CD4-positive, alpha-beta T cell treated with Interferon gamma for 1 hour (primary cell): ENCODE data around the gene TOMM22.
"Not testable (repeated sequence)": the region's sequence is repeated elsewhere in the genome, so short reads cannot be mapped to it uniquely, and the experiment has no call there.

Source experiments
- DNase-seq: peaks from one replicate; pipeline ENCODE4 v3.0.0-alpha.2; 2020

TOMM22 gene

GRCh38 chr22:38681582-38682335 lies at the start of gene TOMM22:
TOMM22 (plus strand) TSS chr22:38681957; CDS start chr22:38681979, 22 bp downstream.
- peak; percentile 85 for DNase-seq

DNA sequence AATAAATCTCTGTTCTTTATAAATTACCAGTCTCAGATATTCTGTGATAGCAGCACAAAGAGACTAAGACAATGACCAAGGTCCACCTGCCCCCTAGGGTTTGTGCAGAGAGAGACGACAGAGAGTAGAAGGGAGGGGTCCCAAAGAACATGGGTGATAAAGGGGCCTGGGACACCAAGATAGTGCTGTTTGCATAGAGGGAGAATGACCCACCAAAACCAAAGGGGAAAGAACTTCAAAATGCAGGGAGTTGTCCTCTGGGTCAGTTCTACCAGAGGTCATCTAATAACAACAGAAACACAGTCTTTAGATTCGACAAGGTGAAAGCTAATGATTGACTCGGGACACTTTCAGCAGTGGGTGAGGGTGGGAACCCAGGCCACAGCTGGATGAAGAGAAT lies 49.2 kb upstream of the TOMM22 start:
- DNase-seq = no peak

DNA sequence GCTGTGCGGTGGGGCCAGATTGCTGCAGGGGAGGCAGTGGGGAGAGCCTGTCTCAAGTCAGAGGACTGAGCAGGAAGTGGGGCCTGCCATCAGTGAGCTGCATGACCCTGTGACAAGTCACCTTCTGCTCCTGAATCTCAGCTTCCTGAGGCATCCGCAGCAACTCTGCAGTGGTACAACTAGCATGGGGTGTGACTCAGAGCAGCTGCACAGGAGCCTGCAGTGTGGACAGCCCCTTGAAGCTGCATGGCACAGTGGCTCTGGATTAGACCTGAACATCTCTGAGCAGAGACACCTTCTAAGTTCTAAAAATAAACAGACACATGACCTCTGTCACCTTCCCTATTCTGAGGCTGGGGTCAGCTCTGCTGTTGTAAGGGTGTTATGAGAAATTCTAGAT lies 43.5 kb upstream of the TOMM22 start:
- DNase-seq = no peak

- no peak for DNase-seq
Measured at GRCh38 chr22:38638728-38639127, 43.0 kb upstream of the TOMM22 start.

DNA sequence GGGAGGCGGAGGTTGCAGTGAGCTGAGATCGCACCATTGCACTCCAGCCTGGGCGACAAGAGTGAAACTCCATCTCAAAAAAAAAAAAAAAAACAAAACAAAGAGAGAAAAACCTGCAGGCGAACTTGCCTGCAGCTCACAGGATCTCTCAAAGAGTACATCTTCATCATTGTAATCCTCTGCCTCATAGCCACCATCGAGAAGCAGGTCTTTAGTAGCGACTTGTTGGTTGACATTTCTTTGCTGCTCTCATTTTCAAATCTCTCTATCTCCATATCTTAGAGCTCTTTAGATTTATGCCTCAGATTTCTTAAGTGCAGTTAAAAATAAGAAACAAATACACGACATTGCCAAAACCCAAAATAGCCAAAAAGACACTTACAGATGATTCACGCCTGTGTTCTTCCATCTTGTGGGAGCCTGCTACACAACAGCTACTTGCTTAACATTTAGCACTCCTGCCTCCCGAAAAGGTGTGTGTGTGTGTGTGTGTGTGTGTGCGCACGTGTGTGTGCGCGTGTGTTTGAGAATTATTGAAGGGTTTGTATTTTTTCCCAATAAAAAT lies 40.2 kb upstream of the TOMM22 start:
- no peak for DNase-seq

DNA sequence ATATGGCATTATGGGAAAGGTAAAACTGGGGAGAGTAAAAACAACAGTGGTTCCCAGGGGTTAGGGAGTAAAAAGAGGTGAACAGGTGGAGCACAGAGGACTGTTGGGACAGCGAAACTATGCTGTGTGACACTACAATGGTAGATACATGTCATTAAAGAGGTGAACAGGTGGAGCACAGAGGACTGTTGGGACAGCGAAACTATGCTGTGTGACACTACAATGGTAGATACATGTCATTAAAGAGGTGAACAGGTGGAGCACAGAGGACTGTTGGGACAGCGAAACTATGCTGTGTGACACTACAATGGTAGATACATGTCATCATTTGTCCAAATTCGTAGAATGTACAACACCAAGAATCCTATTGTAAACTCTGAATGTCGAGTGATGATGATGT lies 37.5 kb upstream of the TOMM22 start:
- not testable (repeated sequence) for DNase-seq

- no peak for DNase-seq
Measured at GRCh38 chr22:38645430-38645829, 36.3 kb upstream of the TOMM22 start.

DNA sequence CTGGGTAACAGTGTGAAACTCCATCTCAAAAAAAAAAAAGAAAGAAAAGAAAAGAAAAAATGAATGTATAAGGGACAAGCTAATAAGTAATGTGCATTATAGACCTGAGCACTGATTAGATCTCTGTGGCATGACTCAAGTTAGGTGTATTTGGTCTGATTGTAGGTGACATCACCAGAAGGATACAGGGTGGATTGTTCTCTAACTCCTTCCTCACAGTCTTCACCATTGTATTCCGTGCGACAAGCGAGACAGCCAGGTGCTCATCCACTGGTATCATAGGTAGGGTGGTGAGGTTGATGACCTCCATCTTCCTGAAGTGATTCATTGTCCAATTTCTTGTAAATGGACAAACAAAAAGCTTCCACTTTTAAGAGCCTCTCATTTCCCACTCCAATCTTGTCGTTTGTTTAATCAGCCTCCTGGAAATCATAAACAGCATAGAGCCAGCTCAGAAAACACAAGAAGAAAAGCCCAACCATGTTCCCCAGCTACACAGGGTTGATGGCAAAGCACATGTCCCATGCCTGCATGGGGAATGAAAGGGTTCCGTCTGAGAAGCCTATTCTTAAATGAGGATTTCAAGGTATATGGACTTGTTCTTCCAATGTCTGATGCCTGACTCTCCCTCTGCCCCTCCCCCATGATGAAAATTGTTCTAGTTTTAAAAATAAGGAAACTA lies 31.8 kb upstream of the TOMM22 start:
- no peak for DNase-seq

GRCh38 chr22:38652859-38653258 lies 28.9 kb upstream of the TOMM22 start:
- no peak for DNase-seq

DNA sequence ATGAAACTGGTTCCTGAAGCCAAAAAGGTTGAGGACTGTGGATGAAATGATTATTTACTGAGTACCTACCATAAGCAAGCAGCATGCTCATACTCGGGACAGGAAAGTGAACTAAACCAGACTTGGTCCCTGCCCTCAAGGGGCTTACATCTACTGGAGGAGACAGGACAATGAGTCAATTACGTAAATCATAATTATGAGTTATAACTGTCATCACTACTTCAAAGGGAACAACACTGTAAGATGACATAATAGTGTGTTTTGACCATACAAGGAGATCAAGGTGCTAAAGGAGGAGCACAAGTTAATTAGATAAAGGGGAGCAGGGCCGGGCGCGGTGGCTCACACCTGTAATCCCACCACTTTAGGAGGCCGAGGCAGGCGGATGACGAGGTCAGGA lies 28.0 kb upstream of the TOMM22 start:
- no peak for DNase-seq

GRCh38 chr22:38655519-38656255 lies 26.1 kb upstream of the TOMM22 start:
- no peak for DNase-seq

DNA sequence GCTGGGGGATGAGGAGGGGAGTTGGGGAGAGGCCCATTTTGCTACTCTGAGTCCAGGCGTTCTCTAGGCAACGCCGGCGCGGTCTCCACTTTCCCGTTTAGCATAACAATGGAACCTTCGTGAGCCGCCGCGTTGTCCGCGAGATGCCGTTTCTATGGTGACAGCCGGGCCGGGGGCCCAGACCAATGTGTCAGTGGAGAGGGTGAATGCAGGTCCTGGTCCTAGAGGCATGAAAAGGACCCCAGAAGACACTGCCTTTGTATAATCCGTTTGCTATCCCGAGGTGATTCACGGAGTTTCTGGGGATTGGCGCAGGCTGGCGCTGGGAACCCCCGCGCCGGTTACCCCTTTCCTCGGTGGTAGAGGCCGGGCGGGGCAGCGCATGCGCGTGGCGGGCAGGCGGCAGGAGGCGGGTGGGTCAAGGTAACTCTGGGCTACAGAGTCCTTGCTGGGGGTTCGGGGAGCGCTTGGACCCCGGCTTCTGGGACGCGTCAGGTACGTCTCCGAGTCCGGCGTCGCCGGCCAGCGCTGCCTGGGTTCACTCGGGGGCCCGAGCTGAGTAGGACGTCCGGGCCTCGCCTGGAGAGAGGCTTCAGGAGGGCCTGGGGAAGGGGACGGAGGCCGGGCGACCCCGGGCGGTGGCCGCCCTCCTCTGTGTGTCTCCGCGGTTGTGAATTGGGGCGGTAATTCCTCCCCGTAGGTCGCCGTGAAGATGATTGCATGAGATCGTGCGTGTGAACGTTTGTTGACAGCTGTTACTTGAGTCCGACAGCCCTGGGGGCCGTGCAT lies 25.3 kb upstream of the TOMM22 start, which contains the start of the genes CBY1 and FAM227A:
Gene CBY1, plus strand, starts transcription at position 383 of the 789 bp plus-strand sequence. CDS start 11,417 bp downstream, outside the sequence.
Gene FAM227A, minus strand, starts transcription at position 137 of the 789 bp plus-strand sequence. CDS start 6,224 bp downstream, outside the sequence.
- peak; percentile 82 for DNase-seq

- DNase-seq = peak; percentile 4
Measured at GRCh38 chr22:38657045-38657909, 24.5 kb upstream of the TOMM22 start.

DNA sequence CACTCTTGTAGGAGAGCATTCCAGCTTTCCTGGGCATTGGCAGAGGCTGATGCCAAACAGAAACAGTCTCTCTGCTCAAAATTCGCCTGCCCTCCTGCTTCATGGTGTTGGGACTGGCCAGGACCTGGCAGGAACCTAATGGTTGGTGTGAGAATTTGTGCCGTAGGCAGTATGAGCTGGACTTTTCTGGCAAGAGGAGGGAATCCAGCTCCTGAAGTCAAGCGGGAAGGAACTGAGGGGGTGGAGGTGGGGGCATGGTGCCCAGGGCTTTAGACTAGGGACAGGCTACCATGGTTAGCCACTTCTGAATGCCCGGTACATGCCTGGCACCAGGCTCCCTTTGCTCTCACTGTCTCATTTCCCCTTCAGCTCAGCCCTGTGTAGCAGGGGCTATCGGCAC lies 6.9 kb upstream of the TOMM22 start:
- no peak for DNase-seq

GRCh38 chr22:38675833-38676232 lies 5.9 kb upstream of the TOMM22 start:
- no peak for DNase-seq

DNA sequence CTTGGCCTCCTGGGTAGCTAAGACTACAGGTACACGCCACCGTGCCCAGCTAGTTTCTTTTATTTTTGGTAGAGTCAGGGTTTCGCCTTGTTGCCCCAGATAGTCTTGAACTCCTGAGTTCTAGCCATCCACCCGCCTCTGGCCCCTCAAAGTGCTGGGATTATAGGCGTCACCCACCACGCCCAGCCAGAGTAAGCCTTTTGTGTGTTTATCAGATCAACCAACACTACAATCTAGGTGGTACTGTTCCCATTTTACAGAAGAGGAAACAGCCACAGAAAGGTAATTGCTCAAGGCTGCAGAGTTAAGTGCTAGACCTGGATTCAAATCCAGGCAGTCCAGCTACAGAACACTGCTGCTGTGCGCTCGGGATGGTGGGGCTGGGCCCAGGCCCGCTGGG lies 3.1 kb downstream of the TOMM22 start:
- DNase-seq = no peak

GRCh38 chr22:38685761-38686160 lies 4.0 kb downstream of the TOMM22 start:
- DNase-seq = no peak

DNA sequence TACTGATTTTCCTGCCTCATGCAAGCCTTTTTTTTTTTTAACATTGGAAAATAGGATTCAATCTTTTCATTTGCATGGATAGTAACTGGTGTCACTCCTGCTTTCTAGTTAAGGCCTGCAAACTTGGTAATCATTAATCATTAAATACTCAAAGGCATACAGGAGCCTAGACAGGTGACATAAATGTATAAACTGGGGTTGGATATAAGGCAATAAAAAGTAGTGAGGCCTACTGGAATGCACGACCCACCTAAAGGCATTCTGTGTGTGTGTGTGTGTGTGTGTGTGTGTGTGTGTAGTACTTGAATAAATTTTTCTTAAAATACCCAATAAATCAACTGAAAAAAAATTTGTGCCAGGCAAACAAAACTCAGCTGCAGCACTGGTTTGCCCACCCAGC lies 7.9 kb downstream of the TOMM22 start:
- DNase-seq = no peak

DNA sequence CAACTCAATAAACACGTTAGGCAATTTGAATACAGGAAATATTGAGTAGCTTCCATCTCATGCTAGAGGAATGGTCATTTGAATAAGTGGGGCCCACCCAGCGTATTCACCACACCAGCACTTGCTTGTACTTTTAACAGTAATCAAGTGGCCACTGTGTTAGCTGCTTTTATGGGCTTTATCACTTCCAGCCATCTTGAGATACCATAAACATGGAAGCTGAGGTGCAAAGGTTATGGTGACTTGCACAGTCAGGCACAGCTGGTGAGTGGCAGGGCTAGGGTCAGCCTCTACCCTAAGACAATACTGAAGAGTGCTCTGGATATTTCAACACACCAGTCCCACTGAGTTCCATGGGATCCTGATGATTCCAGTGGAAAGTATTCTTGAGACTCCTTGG lies 12.3 kb downstream of the TOMM22 start:
- no peak for DNase-seq

DNA sequence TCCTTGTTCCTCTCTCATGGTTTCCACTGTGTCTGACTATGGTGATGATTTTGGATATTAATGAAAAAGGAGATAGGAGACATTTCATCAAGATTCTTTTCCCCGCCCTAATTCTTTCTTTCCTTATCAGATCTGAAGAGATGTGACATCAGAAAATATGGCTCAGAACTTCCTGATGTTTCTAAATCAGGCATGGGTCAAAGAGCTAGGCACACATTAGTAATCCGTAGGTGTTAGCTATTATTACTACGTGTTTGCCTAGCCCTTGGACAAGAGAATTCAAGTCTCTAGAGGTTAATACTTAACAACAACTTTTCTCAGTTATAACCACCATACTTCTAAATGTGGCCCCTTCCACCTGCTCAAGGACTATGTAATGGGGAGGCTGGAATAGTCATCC lies 13.2 kb downstream of the TOMM22 start:
- no peak for DNase-seq
